ENCODE results near the gene MMP7.

- TF ChIP-seq POLR2A (IDR thresholded peaks at IDR 0.05) (no peak), CTCF (IDR thresholded peaks at IDR 0.05) (peak in 1 of 6 experiments; percentile 6)
Observed at GRCh38 chr11:102534261-102534872, 3.8 kb upstream of the MMP7 start.

Data from Peyer's patch (tissue), 4 donors.